Measurements from ENCODE around the gene TARP.
"Not testable (repeated sequence)": the region's sequence is repeated elsewhere in the genome, so short reads cannot be mapped to it uniquely, and the experiment has no call there.

Gene TARP

DNA sequence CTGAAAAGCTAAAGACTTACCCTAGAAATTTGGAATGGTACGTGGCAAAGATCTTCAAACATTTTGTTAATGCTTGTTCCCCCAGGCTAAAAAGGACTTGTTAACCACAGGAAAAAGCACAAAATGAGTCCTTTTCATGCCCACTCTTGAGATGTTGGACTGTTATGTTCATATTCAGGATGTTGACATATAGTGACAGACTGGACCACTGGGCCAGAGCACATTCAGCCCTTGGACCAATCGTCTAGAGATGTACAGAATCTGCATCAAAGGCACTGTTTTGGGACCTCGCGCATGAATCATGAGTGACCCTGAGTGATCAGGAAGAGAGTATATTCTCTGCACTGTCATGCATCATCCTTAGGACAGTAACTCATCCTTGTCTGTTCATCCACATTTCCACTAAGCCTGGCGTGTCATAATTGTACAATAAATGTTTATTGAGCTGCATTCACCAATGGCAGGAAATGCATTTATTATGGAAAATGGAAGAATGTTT is 25.3 kb downstream of the TARP start:
- Histone ChIP-seq H3K36me3 (ENCODE audit: control insufficient read depth in 2 of 2, insufficient read depth in 2 of 2, low read length in 1 of 2) (no peaks in the 10 kb centered on the region), H3K27ac (ENCODE audit: low read depth in 2 of 2, low read length in 1 of 2) (no peak overlapping the region), H3K9me3 (ENCODE audit: control insufficient read depth in 2 of 2, insufficient read depth in 1 of 2, low read depth in 1 of 2, low read length in 1 of 2) (no peaks in the 10 kb centered on the region), H3K27me3 (ENCODE audit: control insufficient read depth in 1 of 2, insufficient read depth in 2 of 2, low read length in 2 of 2) (no peaks in the 10 kb centered on the region), H3K4me1 (ENCODE audit: control insufficient read depth in 2 of 2, insufficient read depth in 2 of 2, low read length in 1 of 2) (no peaks in the 10 kb centered on the region), H3K4me3 (ENCODE audit: low read depth in 1 of 2, low read length in 2 of 2) (no peak overlapping the region)
- WGBS, 2 donors = 89 to 90% methylated on average over 5 of the region's 5 CpGs

DNA sequence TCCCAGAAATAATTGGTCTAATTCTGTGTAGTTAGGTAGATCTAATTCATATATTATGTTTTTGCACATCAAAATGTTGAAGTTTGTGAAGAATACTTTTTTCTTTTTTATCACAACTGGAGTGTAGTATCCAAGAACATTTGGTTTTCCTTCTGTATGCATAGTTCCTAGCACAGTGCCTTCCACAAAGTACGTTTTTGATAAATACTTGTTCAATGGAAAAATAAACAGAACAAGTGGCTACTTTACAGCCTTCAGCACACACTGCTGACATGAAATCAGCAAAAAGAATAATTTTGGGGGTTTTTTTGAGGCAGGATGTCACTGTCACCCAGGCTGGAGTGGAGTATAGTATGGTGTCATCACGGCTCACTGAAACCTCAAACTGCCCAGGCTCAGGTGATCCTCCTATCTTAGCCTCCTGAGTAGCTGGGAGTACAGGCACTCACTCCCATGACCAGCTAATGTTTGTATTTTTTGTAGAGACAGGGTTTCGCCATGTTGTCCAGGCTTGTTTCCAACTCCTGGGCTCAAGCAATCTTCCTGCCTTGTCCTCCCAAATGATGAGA is 27.9 kb downstream of the TARP start:
- H3K9me3 ChIP-seq (ENCODE audit: control insufficient read depth in 2 of 2, insufficient read depth in 1 of 2, low read depth in 1 of 2, low read length in 1 of 2) = no peaks in the 10 kb centered on the region
- H3K36me3 ChIP-seq (ENCODE audit: control insufficient read depth in 2 of 2, insufficient read depth in 2 of 2, low read length in 1 of 2) = no peaks in the 10 kb centered on the region
- WGBS, 2 donors = 55 to 63% methylated on average over 3 of the region's 3 CpGs
- no peaks in the 10 kb centered on the region for H3K27me3 ChIP-seq (ENCODE audit: control insufficient read depth in 1 of 2, insufficient read depth in 2 of 2, low read length in 2 of 2)
- no peak overlapping the region for H3K27ac ChIP-seq (ENCODE audit: low read depth in 2 of 2, low read length in 1 of 2)
- H3K4me3 ChIP-seq (ENCODE audit: low read depth in 1 of 2, low read length in 2 of 2) = no peak overlapping the region
- H3K4me1 ChIP-seq (ENCODE audit: control insufficient read depth in 2 of 2, insufficient read depth in 2 of 2, low read length in 1 of 2) = no peaks in the 10 kb centered on the region

DNA sequence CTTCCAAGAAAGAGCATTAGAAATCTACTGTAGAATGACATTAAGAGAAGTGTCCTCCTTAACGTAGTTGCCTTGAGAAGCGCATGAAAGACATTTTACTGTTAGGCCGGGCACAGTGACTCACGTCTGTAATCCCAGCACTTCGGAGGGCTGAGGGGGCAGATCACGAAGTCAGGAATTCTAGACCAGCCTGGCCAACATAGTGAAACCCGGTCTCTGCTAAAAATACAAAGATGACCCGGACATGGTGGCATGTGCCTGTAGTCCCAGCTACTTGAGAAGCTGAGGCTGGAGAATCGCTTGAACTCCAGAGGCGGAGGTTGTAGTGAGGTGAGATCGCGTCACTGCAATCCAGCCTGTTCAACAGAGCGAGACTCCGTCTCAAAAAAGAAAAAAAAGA is 28.9 kb downstream of the TARP start:
- WGBS, 2 donors = 90 to 93% methylated on average over 14 of the region's 14 CpGs
- H3K9me3 ChIP-seq (ENCODE audit: control insufficient read depth in 2 of 2, insufficient read depth in 1 of 2, low read depth in 1 of 2, low read length in 1 of 2) = no peaks in the 10 kb centered on the region
- no peaks in the 10 kb centered on the region for H3K27me3 ChIP-seq (ENCODE audit: control insufficient read depth in 1 of 2, insufficient read depth in 2 of 2, low read length in 2 of 2)
- no peaks in the 10 kb centered on the region for H3K4me1 ChIP-seq (ENCODE audit: control insufficient read depth in 2 of 2, insufficient read depth in 2 of 2, low read length in 1 of 2)
- no peaks in the 10 kb centered on the region for H3K36me3 ChIP-seq (ENCODE audit: control insufficient read depth in 2 of 2, insufficient read depth in 2 of 2, low read length in 1 of 2)
- H3K4me3 ChIP-seq (ENCODE audit: low read depth in 1 of 2, low read length in 2 of 2) = no peak overlapping the region
- H3K27ac ChIP-seq (ENCODE audit: low read depth in 2 of 2, low read length in 1 of 2) = no peak overlapping the region

DNA sequence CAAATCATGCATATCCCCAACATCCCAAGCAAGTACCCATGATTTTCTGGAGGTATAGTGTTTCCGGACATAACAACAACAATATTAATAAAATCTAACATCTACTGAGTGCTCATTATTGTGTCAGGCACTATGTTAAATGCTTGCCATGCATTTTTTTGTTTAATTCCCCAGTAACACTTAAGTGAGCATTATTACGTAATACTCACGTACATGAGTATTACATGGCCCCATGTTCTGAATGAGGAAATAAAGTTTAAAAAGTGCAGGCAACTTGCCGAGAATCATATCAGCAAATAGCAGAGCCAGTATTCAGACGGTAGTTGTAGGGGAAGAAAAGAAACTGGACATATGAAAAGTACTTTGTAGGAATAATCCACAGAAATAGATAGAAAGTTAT is 30.1 kb downstream of the TARP start:
- H3K9me3 ChIP-seq (ENCODE audit: control insufficient read depth in 2 of 2, insufficient read depth in 1 of 2, low read depth in 1 of 2, low read length in 1 of 2); H3K36me3 ChIP-seq (ENCODE audit: control insufficient read depth in 2 of 2, insufficient read depth in 2 of 2, low read length in 1 of 2): not testable (repeated sequence)
- WGBS, 2 donors = 62 to 70% methylated on average over 5 of the region's 5 CpGs

DNA sequence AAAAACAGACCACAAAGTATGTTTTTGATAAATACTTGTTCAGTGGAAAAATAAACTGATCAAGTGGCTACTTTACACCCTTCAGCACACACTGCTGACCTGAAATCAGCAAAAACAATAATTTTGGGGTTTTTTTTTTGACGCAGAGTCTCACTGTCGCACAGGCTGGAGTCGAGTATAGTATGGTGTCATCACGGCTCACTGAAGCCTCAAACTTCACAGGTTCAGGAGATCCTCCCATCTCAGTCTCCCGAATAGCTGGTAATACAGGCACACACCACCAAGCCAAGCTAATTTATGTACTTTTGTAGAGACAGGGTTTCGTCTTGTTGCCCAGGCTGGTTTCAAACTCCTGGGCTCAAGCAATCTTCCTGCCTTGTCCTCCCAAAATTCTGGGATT is 30.6 kb downstream of the TARP start:
- WGBS, 2 donors = 93 to 95% methylated on average over 6 of the region's 6 CpGs
- Histone ChIP-seq H3K9me3 (ENCODE audit: control insufficient read depth in 2 of 2, insufficient read depth in 1 of 2, low read depth in 1 of 2, low read length in 1 of 2) (no peaks in the 10 kb centered on the region), H3K36me3 (ENCODE audit: control insufficient read depth in 2 of 2, insufficient read depth in 2 of 2, low read length in 1 of 2) (no peaks in the 10 kb centered on the region), H3K4me1 (ENCODE audit: control insufficient read depth in 2 of 2, insufficient read depth in 2 of 2, low read length in 1 of 2) (no peaks in the 10 kb centered on the region), H3K27me3 (ENCODE audit: control insufficient read depth in 1 of 2, insufficient read depth in 2 of 2, low read length in 2 of 2) (no peaks in the 10 kb centered on the region), H3K4me3 (ENCODE audit: low read depth in 1 of 2, low read length in 2 of 2) (no peak overlapping the region), H3K27ac (ENCODE audit: low read depth in 2 of 2, low read length in 1 of 2) (no peak overlapping the region)

More for the DNA sequence above, 30.1 kb downstream of the TARP start:
- H3K27me3 ChIP-seq (ENCODE audit: control insufficient read depth in 1 of 2, insufficient read depth in 2 of 2, low read length in 2 of 2); H3K4me1 ChIP-seq (ENCODE audit: control insufficient read depth in 2 of 2, insufficient read depth in 2 of 2, low read length in 1 of 2); H3K27ac ChIP-seq (ENCODE audit: low read depth in 2 of 2, low read length in 1 of 2); H3K4me3 ChIP-seq (ENCODE audit: low read depth in 1 of 2, low read length in 2 of 2): not testable (repeated sequence)

DNA sequence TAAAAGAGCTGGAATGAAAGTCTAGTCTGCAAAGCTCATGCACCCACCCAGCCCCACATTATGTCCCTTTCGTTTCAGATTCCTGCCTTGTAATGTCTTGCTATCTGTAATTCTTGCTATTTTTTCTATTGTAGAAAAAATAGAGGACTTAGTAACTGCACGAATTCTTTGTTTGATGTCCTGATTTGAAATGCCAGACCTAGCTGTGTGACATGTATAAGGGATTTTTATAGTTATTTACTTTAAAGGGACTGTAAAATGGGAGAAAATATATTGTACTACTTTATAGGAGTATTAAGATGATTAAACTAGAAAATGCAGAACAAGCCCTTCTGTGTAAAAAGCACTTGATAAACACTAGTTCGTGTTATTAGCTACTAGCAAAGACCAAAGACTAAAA is 32.4 kb downstream of the TARP start:
- Histone ChIP-seq H3K4me3 (ENCODE audit: low read depth in 1 of 2, low read length in 2 of 2) (no peak overlapping the region), H3K36me3 (ENCODE audit: control insufficient read depth in 2 of 2, insufficient read depth in 2 of 2, low read length in 1 of 2) (no peaks in the 10 kb centered on the region), H3K4me1 (ENCODE audit: control insufficient read depth in 2 of 2, insufficient read depth in 2 of 2, low read length in 1 of 2) (no peaks in the 10 kb centered on the region), H3K9me3 (ENCODE audit: control insufficient read depth in 2 of 2, insufficient read depth in 1 of 2, low read depth in 1 of 2, low read length in 1 of 2) (no peaks in the 10 kb centered on the region), H3K27me3 (ENCODE audit: control insufficient read depth in 1 of 2, insufficient read depth in 2 of 2, low read length in 2 of 2) (no peaks in the 10 kb centered on the region), H3K27ac (ENCODE audit: low read depth in 2 of 2, low read length in 1 of 2) (no peak overlapping the region)
- 68 to 74% methylated on average over 3 of the region's 3 CpGs for WGBS, 2 donors

DNA sequence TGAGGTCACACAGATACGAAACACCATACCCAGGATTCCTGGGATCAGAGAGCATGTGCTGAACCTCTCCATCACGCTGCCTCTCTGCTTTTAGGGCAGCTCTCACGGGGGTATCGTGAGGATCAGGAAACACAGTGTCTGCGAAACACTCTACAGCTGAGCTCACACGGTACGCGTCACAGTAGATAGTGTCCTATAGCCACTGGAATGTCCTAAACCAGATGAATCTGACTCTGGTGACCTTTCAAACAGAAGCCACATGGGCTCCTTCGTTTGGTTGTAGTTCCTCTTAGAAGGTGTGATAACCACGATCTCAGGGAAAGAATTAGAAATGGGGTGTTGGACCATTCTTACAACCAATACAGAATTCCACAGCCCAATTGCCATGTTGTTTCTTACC is 34.3 kb downstream of the TARP start:
- H3K27me3 ChIP-seq (ENCODE audit: control insufficient read depth in 1 of 2, insufficient read depth in 2 of 2, low read length in 2 of 2); H3K27ac ChIP-seq (ENCODE audit: low read depth in 2 of 2, low read length in 1 of 2): not testable (repeated sequence)
- WGBS, 2 donors = 88% methylated on average over 10 of the region's 10 CpGs

DNA sequence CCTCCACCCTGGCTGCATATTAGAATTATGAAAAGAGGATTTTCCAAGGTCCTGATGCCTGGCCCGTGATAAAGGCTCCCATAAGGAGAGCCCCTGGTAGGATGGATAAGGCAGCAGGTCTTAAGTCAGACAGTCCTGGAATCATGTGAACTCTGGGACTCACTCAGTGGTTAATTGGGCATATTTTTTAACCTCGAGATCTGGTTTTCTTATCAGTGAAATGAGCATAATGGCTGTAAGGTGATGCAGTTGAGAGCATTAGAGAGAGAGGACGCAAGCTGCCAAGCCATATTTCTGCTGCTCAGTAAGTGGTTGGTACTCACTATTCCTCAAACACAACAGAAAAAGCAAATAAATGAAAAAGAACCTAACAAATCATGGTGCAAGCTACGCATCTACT is 37.8 kb downstream of the TARP start:
- no peak overlapping the region for H3K4me3 ChIP-seq (ENCODE audit: low read depth in 1 of 2, low read length in 2 of 2)

More for the DNA sequence above, 34.3 kb downstream of the TARP start:
- not testable (repeated sequence) for H3K9me3 ChIP-seq (ENCODE audit: control insufficient read depth in 2 of 2, insufficient read depth in 1 of 2, low read depth in 1 of 2, low read length in 1 of 2); H3K4me1 ChIP-seq (ENCODE audit: control insufficient read depth in 2 of 2, insufficient read depth in 2 of 2, low read length in 1 of 2); H3K4me3 ChIP-seq (ENCODE audit: low read depth in 1 of 2, low read length in 2 of 2); H3K36me3 ChIP-seq (ENCODE audit: control insufficient read depth in 2 of 2, insufficient read depth in 2 of 2, low read length in 1 of 2)

DNA sequence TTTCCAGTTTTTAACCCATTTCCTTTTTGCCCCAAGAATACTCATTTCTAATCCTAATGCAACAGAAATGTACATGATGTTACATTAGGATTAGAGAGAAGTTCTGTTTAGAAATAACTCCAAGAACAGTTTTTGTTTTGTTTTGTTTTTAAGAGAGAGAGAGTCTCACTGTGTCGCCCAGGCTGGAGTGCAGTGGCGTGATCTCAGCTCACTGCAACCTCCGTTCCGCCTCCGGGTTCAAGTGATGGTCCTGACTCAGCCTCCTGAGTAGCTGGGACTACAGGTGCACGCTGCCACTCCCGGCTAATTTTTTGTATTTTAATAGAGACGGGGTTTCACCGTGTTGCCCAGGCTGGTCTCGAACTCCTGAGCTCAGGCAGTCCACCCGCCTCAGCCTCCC is 38.7 kb downstream of the TARP start:
- not testable (repeated sequence) for H3K4me3 ChIP-seq (ENCODE audit: low read depth in 1 of 2, low read length in 2 of 2); H3K4me1 ChIP-seq (ENCODE audit: control insufficient read depth in 2 of 2, insufficient read depth in 2 of 2, low read length in 1 of 2); H3K27me3 ChIP-seq (ENCODE audit: control insufficient read depth in 1 of 2, insufficient read depth in 2 of 2, low read length in 2 of 2); H3K36me3 ChIP-seq (ENCODE audit: control insufficient read depth in 2 of 2, insufficient read depth in 2 of 2, low read length in 1 of 2); H3K27ac ChIP-seq (ENCODE audit: low read depth in 2 of 2, low read length in 1 of 2); H3K9me3 ChIP-seq (ENCODE audit: control insufficient read depth in 2 of 2, insufficient read depth in 1 of 2, low read depth in 1 of 2, low read length in 1 of 2)
- WGBS, 2 donors = 89 to 93% methylated on average over 11 of the region's 11 CpGs

More for the DNA sequence above, 37.8 kb downstream of the TARP start:
- Histone ChIP-seq H3K9me3 (ENCODE audit: control insufficient read depth in 2 of 2, insufficient read depth in 1 of 2, low read depth in 1 of 2, low read length in 1 of 2) (no peaks in the 10 kb centered on the region), H3K27ac (ENCODE audit: low read depth in 2 of 2, low read length in 1 of 2) (no peak overlapping the region), H3K27me3 (ENCODE audit: control insufficient read depth in 1 of 2, insufficient read depth in 2 of 2, low read length in 2 of 2) (no peaks in the 10 kb centered on the region), H3K4me1 (ENCODE audit: control insufficient read depth in 2 of 2, insufficient read depth in 2 of 2, low read length in 1 of 2) (no peaks in the 10 kb centered on the region), H3K36me3 (ENCODE audit: control insufficient read depth in 2 of 2, insufficient read depth in 2 of 2, low read length in 1 of 2) (no peaks in the 10 kb centered on the region)
- WGBS, 2 donors = 72 to 80% methylated on average over 4 of the region's 4 CpGs

DNA sequence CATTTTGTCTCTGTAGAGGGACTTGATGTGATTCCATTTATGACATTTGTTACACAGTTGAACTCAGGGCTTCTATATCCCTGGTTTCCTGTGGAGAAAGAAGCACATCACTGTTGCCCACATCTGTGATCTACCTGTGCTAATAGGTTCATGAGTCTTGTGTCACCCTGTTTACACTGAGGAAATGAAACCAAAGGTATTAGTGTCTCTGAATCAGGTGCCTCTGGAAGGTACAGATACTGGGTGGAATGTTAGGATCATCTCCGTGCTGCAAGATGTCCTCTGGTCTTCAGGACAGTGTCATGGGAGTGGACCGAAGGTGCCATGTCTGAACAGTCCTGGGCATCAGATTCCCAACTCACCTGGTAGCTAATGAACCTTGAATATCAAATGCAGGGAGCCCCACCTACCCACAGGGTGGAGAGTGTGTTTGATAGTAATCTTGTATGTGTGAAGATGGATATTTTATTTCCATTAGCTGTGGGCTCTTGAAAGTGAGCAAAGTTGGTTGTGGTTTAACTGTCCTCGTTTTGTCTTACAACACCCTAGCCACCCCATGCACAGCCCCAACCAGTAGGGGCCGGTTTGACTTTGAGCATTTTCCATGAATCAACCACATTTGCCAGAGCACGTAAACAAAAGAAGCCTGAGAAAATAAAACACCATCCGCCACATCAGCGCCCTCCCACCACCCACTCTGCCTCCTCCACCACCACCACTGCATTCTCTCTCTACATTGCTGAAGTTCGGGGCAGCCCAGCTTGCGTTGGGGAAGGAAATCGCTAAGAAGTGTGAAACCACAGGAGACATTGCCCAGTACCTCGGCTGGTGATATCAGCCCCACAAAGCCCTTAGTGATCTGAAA is 40.7 kb downstream of the TARP start:
- Histone ChIP-seq H3K4me3 (ENCODE audit: low read depth in 1 of 2, low read length in 2 of 2) (no peak overlapping the region), H3K4me1 (ENCODE audit: control insufficient read depth in 2 of 2, insufficient read depth in 2 of 2, low read length in 1 of 2) (no peaks in the 10 kb centered on the region), H3K9me3 (ENCODE audit: control insufficient read depth in 2 of 2, insufficient read depth in 1 of 2, low read depth in 1 of 2, low read length in 1 of 2) (no peaks in the 10 kb centered on the region), H3K27ac (ENCODE audit: low read depth in 2 of 2, low read length in 1 of 2) (no peak overlapping the region), H3K36me3 (ENCODE audit: control insufficient read depth in 2 of 2, insufficient read depth in 2 of 2, low read length in 1 of 2) (peaks cover 0 to 7% of the 10 kb centered on the region in 2 donors), H3K27me3 (ENCODE audit: control insufficient read depth in 1 of 2, insufficient read depth in 2 of 2, low read length in 2 of 2) (no peaks in the 10 kb centered on the region)
- 66 to 71% methylated on average over 11 of the region's 11 CpGs for WGBS, 2 donors
